DOHH2 (cell line): ENCODE measurements around the gene DRAXIN.
A peak's percentile ranks its signal among the peaks of the same experiment; 100 is the strongest.

Experiments used
- H3F3A ChIP-seq: fragments of 200-600 bp; sonication (generic), shearing (Covaris generic); 2 replicates; pipeline ENCODE4 v1.6.0; 2016; ENCODE audit warnings: antibody characterized with exemption, mild to moderate bottlenecking; ENCODE audit not compliant: control insufficient read depth, insufficient read depth
- H3K27ac ChIP-seq: fragments of 200-600 bp; sonication (generic); 2 replicates; pipeline ENCODE4 v1.5.1; 2014; ENCODE audit warnings: low read depth, mild to moderate bottlenecking, low read length, moderate library complexity
- H3K27me3 ChIP-seq: fragments of 200-600 bp; sonication (generic); 2 replicates; pipeline ENCODE4 v1.6.1; 2014; ENCODE audit warnings: mild to moderate bottlenecking, low read length, mixed read lengths; ENCODE audit not compliant: control insufficient read depth
- H3K36me3 ChIP-seq: fragments of 200-600 bp; sonication (generic); 2 replicates; pipeline ENCODE4 v1.6.1; 2014; ENCODE audit warnings: mild to moderate bottlenecking, low read length, moderate library complexity, mixed read lengths; ENCODE audit not compliant: control insufficient read depth
- H3K4me1 ChIP-seq: fragments of 200-600 bp; sonication (generic); 2 replicates; pipeline ENCODE4 v1.6.1; 2014; ENCODE audit warnings: mild to moderate bottlenecking, low read length, mixed read lengths; ENCODE audit not compliant: control insufficient read depth
- H3K4me2 ChIP-seq: fragments of 200-600 bp; sonication (generic); 2 replicates; pipeline ENCODE4 v1.6.0; 2014; ENCODE audit warnings: mild to moderate bottlenecking, low read length, moderate library complexity
- H3K4me3 ChIP-seq: fragments of 200-600 bp; sonication (generic); 2 replicates; pipeline ENCODE4 v1.5.1; 2014; ENCODE audit warnings: mild to moderate bottlenecking, low read length, mixed read lengths
- H3K79me2 ChIP-seq: fragments of 200-600 bp; sonication (generic); 2 replicates; pipeline ENCODE4 v1.6.1; 2014; ENCODE audit warnings: mild to moderate bottlenecking, low read length, mixed read lengths; ENCODE audit not compliant: control insufficient read depth
- H3K9me2 ChIP-seq: fragments of 200-600 bp; sonication (generic); replicated peaks from 2 replicates; pipeline ENCODE4 v1.6.1; 2014; ENCODE audit warnings: mild to moderate bottlenecking, low read length, mixed read lengths; ENCODE audit not compliant: control insufficient read depth
- H3K9me3 ChIP-seq: fragments of 200-600 bp; sonication (generic); 2 replicates; pipeline ENCODE4 v1.6.1; 2014; ENCODE audit warnings: antibody characterized with exemption, low read length, mixed read lengths; ENCODE audit not compliant: control insufficient read depth, insufficient read depth
- H4K20me1 ChIP-seq: fragments of 200-600 bp; sonication (generic); 2 replicates; pipeline ENCODE4 v1.6.0; 2014; ENCODE audit warnings: low read depth, mild to moderate bottlenecking, antibody characterized with exemption, low read length, moderate library complexity; ENCODE audit not compliant: control insufficient read depth, insufficient read depth
- EZH2phosphoT487 ChIP-seq: fragments of 200-600 bp; sonication (generic); IDR thresholded peaks from 2 replicates; pipeline ENCODE4 v1.6.1; 2017; ENCODE audit warnings: borderline replicate concordance, mild to moderate bottlenecking, antibody characterized with exemption, low read length, moderate library complexity, mixed read lengths
- TF ChIP-seq, protein P1 (sequence below): fragments of 200-600 bp; sonication (generic); IDR thresholded peaks from one replicate; pipeline ENCODE4 v1.5.1; 2014; ENCODE audit warnings: antibody characterized with exemption, mild to moderate bottlenecking, low read depth, low read length; ENCODE audit not compliant: poor library complexity, severe bottlenecking

Gene DRAXIN

DNA sequence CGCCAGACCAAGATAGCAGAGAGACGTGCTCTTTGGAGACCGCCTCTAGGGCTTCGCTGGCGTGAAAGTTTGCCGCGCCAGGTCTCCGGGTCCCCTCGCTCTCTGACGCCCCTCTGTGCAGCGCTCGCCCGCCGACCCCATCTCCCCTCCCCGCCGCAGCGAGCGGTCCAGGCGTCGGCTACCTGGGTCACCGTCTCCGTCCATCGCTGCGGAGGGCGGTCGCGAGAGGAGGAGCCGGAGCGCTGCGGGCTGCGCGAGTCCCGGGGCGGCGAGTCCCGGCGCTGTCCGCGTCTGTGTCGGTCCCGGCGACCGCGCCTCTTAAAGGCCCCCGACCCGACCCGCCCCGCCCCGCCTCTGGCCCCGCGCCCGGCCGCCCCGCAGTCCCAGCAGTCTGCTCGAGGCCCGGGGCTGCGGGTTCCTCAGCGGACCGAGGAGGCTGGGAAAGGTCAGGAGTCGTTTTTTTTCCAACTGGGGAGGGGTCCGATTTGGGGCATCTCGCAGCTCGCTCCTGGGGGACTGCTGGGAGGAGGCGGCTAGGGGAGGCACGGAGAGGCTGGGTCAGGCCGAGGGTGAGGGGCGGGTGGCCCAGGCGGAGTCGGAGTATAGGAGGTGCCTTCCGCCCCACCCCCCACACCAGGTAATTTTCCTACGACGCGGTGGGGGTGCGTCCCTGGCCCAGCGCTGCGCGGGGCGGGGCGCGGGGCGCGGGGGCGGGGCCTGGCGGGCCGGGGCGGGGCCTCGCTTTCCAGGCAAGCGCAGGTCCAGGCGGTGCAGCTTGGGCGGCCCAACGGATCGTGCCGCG is 37.2 kb upstream of the DRAXIN start, which contains the start of the genes FBXO2 and FBXO44:
TSS of gene FBXO2 (minus strand) at position 293 of the 802 bp plus-strand sequence. CDS start at position 204, 89 bp downstream.
TSS of gene FBXO44 (plus strand) at position 741 of the 802 bp plus-strand sequence. CDS start 959 bp downstream, outside the sequence.
- TF ChIP-seq EZH2phosphoT487, result no peak
- TF ChIP-seq, protein P1, sequence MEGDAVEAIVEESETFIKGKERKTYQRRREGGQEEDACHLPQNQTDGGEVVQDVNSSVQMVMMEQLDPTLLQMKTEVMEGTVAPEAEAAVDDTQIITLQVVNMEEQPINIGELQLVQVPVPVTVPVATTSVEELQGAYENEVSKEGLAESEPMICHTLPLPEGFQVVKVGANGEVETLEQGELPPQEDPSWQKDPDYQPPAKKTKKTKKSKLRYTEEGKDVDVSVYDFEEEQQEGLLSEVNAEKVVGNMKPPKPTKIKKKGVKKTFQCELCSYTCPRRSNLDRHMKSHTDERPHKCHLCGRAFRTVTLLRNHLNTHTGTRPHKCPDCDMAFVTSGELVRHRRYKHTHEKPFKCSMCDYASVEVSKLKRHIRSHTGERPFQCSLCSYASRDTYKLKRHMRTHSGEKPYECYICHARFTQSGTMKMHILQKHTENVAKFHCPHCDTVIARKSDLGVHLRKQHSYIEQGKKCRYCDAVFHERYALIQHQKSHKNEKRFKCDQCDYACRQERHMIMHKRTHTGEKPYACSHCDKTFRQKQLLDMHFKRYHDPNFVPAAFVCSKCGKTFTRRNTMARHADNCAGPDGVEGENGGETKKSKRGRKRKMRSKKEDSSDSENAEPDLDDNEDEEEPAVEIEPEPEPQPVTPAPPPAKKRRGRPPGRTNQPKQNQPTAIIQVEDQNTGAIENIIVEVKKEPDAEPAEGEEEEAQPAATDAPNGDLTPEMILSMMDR, result no peak
- H3K36me3 ChIP-seq, result no peaks in the 10 kb centered on the region; the same call in 1 of the 2 replicates
- H3K9me3 ChIP-seq, result no peaks in the 10 kb centered on the region
- peaks cover 18% of the 10 kb centered on the region for H3K27me3 ChIP-seq
- H3K9me2 ChIP-seq, result no peaks in the 10 kb centered on the region
- no peaks in the 10 kb centered on the region for H3K79me2 ChIP-seq
- H3F3A ChIP-seq, result peaks cover 11% of the 10 kb centered on the region
- H3K27ac ChIP-seq, result no peak within 1 kb of the TSS
- H3K4me3 ChIP-seq, result peak within 1 kb of the TSS; percentile 75
- peaks cover 24% of the 10 kb centered on the region for H3K4me1 ChIP-seq
- no peaks in the 10 kb centered on the region for H4K20me1 ChIP-seq
- peak within 1 kb of the TSS; percentile 82 for H3K4me2 ChIP-seq

DNA sequence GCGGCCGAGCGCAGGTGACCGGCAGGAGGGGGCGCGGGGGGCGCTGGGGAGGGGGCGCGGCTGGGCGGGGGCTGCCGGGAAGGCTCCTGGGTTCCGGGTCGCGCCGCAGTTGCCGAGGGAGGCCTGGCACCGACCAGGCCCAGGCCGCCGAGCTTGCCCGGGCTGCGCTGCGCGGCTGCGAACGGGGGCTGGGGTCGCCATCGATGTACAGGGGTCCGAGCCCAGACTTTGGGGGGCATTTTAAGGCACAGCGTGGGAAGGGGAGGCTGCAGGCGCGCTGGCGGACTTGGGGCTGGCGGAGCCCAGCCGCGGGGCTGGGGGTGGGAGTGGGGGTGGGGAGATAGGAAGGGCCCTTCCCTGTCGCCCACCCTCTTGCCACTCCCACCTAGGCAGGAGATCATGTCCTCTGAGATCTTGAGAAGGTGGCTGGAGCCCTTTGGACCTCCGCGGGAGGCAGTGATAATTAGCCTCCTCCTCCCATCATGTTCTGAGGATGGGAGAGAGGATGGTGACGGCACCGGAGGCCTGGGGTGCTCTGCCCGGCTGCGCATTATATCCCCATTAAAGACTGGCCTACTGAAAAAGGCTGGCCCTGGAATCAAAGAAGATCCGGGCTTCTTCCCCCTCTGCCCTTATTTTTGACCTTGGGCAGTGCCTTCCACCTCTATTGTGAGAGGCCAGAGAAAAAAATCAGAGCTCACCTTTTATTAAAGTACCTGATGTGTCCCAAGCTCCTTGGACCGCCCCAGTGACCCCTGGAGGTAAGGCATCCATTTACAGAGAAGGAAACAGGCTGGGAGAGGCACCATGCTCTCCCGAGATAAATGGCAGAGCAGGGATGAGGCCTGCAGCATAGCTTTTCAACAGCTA is 36.3 kb upstream of the DRAXIN start:
- Histone ChIP-seq H3K9me2 (no peaks in the 10 kb centered on the region), H3F3A (peaks cover 11% of the 10 kb centered on the region), H3K9me3 (no peaks in the 10 kb centered on the region), H3K79me2 (no peaks in the 10 kb centered on the region), H3K4me3 (peak overlapping the region; percentile 75), H3K4me1 (peaks cover 20% of the 10 kb centered on the region), H3K27ac (no peak overlapping the region), H3K36me3 (no peaks in the 10 kb centered on the region; the same call in 1 of the 2 replicates), H3K4me2 (peak overlapping the region; percentile 68), H4K20me1 (no peaks in the 10 kb centered on the region), H3K27me3 (peaks cover 14% of the 10 kb centered on the region)
- TF ChIP-seq, protein P1, result no peak
- TF ChIP-seq EZH2phosphoT487, result no peak

DNA sequence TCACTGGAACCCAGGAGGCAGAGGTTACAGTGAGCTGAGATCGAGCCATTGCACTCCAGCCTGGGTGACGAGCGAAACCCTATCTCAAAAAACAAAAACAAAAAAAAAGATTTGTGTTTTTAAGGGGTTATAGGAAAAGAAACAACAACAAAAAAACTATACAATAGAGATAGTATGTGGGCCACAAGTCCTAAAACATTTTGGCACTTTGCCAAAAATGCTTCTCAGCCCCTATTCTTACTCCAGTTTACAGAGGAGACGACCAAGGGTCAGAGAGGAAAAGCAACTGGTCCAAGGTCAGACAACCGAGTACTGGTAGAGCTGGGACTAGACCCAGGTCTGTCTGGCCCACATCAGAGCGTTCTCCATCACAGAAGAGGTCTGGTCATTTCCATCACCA is 33.9 kb upstream of the DRAXIN start:
- Histone ChIP-seq H4K20me1 (no peaks in the 10 kb centered on the region), H3K36me3 (no peaks in the 10 kb centered on the region; the same call in 1 of the 2 replicates), H3K4me3 (no peak overlapping the region)

More for the DNA sequence above, 33.9 kb upstream of the DRAXIN start:
- Histone ChIP-seq H3F3A (peaks cover 4% of the 10 kb centered on the region; the same call in 1 of the 2 replicates), H3K27ac (no peak overlapping the region), H3K9me3 (no peaks in the 10 kb centered on the region), H3K9me2 (no peaks in the 10 kb centered on the region), H3K4me2 (no peak overlapping the region), H3K4me1 (peaks cover 13% of the 10 kb centered on the region), H3K79me2 (no peaks in the 10 kb centered on the region), H3K27me3 (peaks cover 7% of the 10 kb centered on the region)
- TF ChIP-seq, protein P1, result no peak
- no peak for TF ChIP-seq EZH2phosphoT487
